IPS-NIHi11 (cell line): ENCODE measurements around the gene ZNF766.
"Not testable (repeated sequence)": the region's sequence is repeated elsewhere in the genome, so short reads cannot be mapped to it uniquely, and the experiment has no call there.

Experiments
- DNase-seq: peaks from one replicate; pipeline ENCODE4 v3.0.0; 2012; ENCODE audit warnings: mixed read lengths, low spot score

The ZNF766 gene

GRCh38 chr19:52269338-52270261 is at the start of gene ZNF766:
Gene ZNF766, plus strand, starts transcription at chr19:52269587. Its CDS starts 27 bp downstream, at chr19:52269614.
- peak; percentile 98 for DNase-seq

GRCh38 chr19:52219611-52220010 is 49.8 kb upstream of the ZNF766 start:
- DNase-seq = no peak

- DNase-seq = no peak
Measured at GRCh38 chr19:52221031-52221430, 48.4 kb upstream of the ZNF766 start.

GRCh38 chr19:52221831-52222375 is 47.5 kb upstream of the ZNF766 start:
- no peak for DNase-seq

GRCh38 chr19:52224211-52224610 is 45.2 kb upstream of the ZNF766 start:
- no peak for DNase-seq

GRCh38 chr19:52226652-52227051 is 42.7 kb upstream of the ZNF766 start:
- no peak for DNase-seq

GRCh38 chr19:52227196-52227940 is 42.0 kb upstream of the ZNF766 start:
- DNase-seq = no peak

GRCh38 chr19:52227980-52228379 is 41.4 kb upstream of the ZNF766 start:
- DNase-seq = no peak

GRCh38 chr19:52229524-52229923 is 39.9 kb upstream of the ZNF766 start:
- no peak for DNase-seq

- no peak for DNase-seq
Measured at GRCh38 chr19:52230685-52231084, 38.7 kb upstream of the ZNF766 start.

- no peak for DNase-seq
Measured at GRCh38 chr19:52231154-52231910, 38.1 kb upstream of the ZNF766 start.

GRCh38 chr19:52234406-52234805 is 35.0 kb upstream of the ZNF766 start:
- no peak for DNase-seq

GRCh38 chr19:52237197-52237596 is 32.2 kb upstream of the ZNF766 start:
- DNase-seq = no peak

GRCh38 chr19:52237771-52238400 is 31.5 kb upstream of the ZNF766 start:
- peak; percentile 40 for DNase-seq

GRCh38 chr19:52244021-52244420 is 25.4 kb upstream of the ZNF766 start:
- no peak for DNase-seq

GRCh38 chr19:52248241-52248640 is 21.1 kb upstream of the ZNF766 start:
- peak; percentile 46 for DNase-seq

GRCh38 chr19:52258426-52258825 is 11.0 kb upstream of the ZNF766 start:
- no peak for DNase-seq

- not testable (repeated sequence) for DNase-seq
Measured at GRCh38 chr19:52265556-52265955, 3.8 kb upstream of the ZNF766 start.

GRCh38 chr19:52270266-52270885 is 989 bp downstream of the ZNF766 start:
- peak; percentile 35 for DNase-seq

- no peak for DNase-seq
Measured at GRCh38 chr19:52273301-52273700, 3.9 kb downstream of the ZNF766 start.

- no peak for DNase-seq
Measured at GRCh38 chr19:52274191-52274590, 4.8 kb downstream of the ZNF766 start.
